ENCODE measurements around the gene CACNG5. TPM values are rescaled to one million over a fixed set of nuclear protein-coding genes. Genes with fewer than 3 reads are reported as not detected.

Gene CACNG5
- polyA plus RNA-seq, 1 donor from 2014 or later, result not detected

DNA sequence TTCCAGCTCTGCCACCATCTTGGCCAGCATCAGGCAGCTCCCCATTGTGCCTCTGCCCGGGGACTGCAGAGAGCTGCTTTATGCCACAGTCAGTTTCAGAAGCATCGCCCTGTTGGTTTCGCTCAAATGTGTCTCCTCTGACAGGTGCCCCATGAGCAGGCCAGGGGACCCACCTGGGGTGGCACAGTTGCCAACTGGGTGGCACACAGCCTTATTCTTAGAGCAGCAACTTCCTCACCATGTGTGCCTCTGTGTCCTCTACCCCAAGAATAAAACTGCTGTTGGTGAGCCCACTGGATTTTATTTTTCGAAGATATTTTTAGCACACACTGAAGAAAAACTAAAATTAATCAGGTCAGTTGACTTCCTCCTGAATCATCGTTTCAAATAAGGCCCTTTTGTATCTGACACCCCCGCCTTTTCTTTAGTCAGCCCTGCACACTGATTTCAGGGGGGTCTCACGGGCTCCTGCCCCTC lies 44.9 kb upstream of the CACNG5 start:
- TF ChIP-seq EP300 (conservative IDR thresholded peaks at IDR 0.05; ENCODE audit: poor library complexity, severe bottlenecking) (no peak), MXI1 (conservative IDR thresholded peaks at IDR 0.05; ENCODE audit: poor library complexity, severe bottlenecking) (no peak), EZH2 (IDR thresholded peaks at IDR 0.05; ENCODE audit: borderline replicate concordance, insufficient read depth, low read length, poor library complexity, severe bottlenecking) (no peak), TAF1 (IDR thresholded peaks at IDR 0.05; ENCODE audit: low read depth) (no peak), RAD21 (conservative IDR thresholded peaks at IDR 0.05) (no peak), REST (IDR thresholded peaks at IDR 0.05; ENCODE audit: borderline replicate concordance) (no peak), SMC3 (conservative IDR thresholded peaks at IDR 0.05; ENCODE audit: poor library complexity) (no peak), POLR2AphosphoS5 (IDR thresholded peaks at IDR 0.05) (no peak)
- TF ChIP-seq, protein P1, sequence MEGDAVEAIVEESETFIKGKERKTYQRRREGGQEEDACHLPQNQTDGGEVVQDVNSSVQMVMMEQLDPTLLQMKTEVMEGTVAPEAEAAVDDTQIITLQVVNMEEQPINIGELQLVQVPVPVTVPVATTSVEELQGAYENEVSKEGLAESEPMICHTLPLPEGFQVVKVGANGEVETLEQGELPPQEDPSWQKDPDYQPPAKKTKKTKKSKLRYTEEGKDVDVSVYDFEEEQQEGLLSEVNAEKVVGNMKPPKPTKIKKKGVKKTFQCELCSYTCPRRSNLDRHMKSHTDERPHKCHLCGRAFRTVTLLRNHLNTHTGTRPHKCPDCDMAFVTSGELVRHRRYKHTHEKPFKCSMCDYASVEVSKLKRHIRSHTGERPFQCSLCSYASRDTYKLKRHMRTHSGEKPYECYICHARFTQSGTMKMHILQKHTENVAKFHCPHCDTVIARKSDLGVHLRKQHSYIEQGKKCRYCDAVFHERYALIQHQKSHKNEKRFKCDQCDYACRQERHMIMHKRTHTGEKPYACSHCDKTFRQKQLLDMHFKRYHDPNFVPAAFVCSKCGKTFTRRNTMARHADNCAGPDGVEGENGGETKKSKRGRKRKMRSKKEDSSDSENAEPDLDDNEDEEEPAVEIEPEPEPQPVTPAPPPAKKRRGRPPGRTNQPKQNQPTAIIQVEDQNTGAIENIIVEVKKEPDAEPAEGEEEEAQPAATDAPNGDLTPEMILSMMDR (IDR thresholded peaks at IDR 0.05; ENCODE audit: poor library complexity, severe bottlenecking), result no peak
- Histone ChIP-seq H3K27ac (ENCODE audit: low read length) (no peak overlapping the region), H3K36me3 (ENCODE audit: insufficient read depth, low read length) (no peaks in the 10 kb centered on the region), H3K4me2 (ENCODE audit: low read length) (no peak overlapping the region), H3K4me3 (ENCODE audit: low read length) (no peak overlapping the region), H3K79me2 (replicated peaks; ENCODE audit: insufficient read depth, low read length) (no peaks in the 10 kb centered on the region), H2AFZ (ENCODE audit: low read depth, low read length) (no peak overlapping the region), H3K9me2 (ENCODE audit: insufficient read depth, low read length) (no peaks in the 10 kb centered on the region), H3K27me3 (ENCODE audit: insufficient read depth, low read depth, low read length) (no peaks in the 10 kb centered on the region), H4K20me1 (ENCODE audit: insufficient read depth) (no peaks in the 10 kb centered on the region), H3F3A (ENCODE audit: insufficient read depth, low read length, poor library complexity, severe bottlenecking) (no peaks in the 10 kb centered on the region), H3K9ac (ENCODE audit: low read length) (no peak overlapping the region), H3K9me3 (ENCODE audit: low read length) (no peaks in the 10 kb centered on the region)

- no peak overlapping the region for H2AFZ ChIP-seq (ENCODE audit: low read depth, low read length)
- H3K36me3 ChIP-seq (ENCODE audit: insufficient read depth, low read length), result no peaks in the 10 kb centered on the region
- TF ChIP-seq EP300 (conservative IDR thresholded peaks at IDR 0.05; ENCODE audit: poor library complexity, severe bottlenecking) (no peak), REST (IDR thresholded peaks at IDR 0.05; ENCODE audit: borderline replicate concordance) (no peak), EZH2 (IDR thresholded peaks at IDR 0.05; ENCODE audit: borderline replicate concordance, insufficient read depth, low read length, poor library complexity, severe bottlenecking) (no peak), SMC3 (conservative IDR thresholded peaks at IDR 0.05; ENCODE audit: poor library complexity) (no peak), MXI1 (conservative IDR thresholded peaks at IDR 0.05; ENCODE audit: poor library complexity, severe bottlenecking) (no peak), RAD21 (conservative IDR thresholded peaks at IDR 0.05) (no peak), POLR2AphosphoS5 (IDR thresholded peaks at IDR 0.05) (no peak), TAF1 (IDR thresholded peaks at IDR 0.05; ENCODE audit: low read depth) (no peak)
- TF ChIP-seq, protein P1 (IDR thresholded peaks at IDR 0.05; ENCODE audit: poor library complexity, severe bottlenecking), result no peak
- H3K9me2 ChIP-seq (ENCODE audit: insufficient read depth, low read length), result no peaks in the 10 kb centered on the region
- no peak overlapping the region for H3K9ac ChIP-seq (ENCODE audit: low read length)
- H3K4me3 ChIP-seq (ENCODE audit: low read length), result no peak overlapping the region
- no peak overlapping the region for H3K27ac ChIP-seq (ENCODE audit: low read length)
- no peaks in the 10 kb centered on the region for H3K27me3 ChIP-seq (ENCODE audit: insufficient read depth, low read depth, low read length)
- no peaks in the 10 kb centered on the region for H4K20me1 ChIP-seq (ENCODE audit: insufficient read depth)
- H3K79me2 ChIP-seq (replicated peaks; ENCODE audit: insufficient read depth, low read length), result no peaks in the 10 kb centered on the region
- H3F3A ChIP-seq (ENCODE audit: insufficient read depth, low read length, poor library complexity, severe bottlenecking), result no peaks in the 10 kb centered on the region
- H3K9me3 ChIP-seq (ENCODE audit: low read length), result no peaks in the 10 kb centered on the region
- no peak overlapping the region for H3K4me2 ChIP-seq (ENCODE audit: low read length)
Observed at GRCh38 chr17:66790501-66791061, 44.3 kb upstream of the CACNG5 start.

Data from neural cell (in vitro differentiated cells).